GM10248 (cell line): ENCODE data around the gene DUOXA2.

Source experiments
- CTCF ChIA-PET: fragments of 300-600 bp; sonication (Branson Sonifier 250); formaldehyde crosslinking; extraction: SDS; loops from one replicate; lab custom pipeline; 2021; ENCODE audit warnings: antibody characterized with exemption; lab: Yijun Ruan, JAX
- POLR2A ChIA-PET: fragments of 350-650 bp; sonication (Branson Sonifier 250); formaldehyde crosslinking; extraction: SDS; loops from one replicate; lab custom pipeline; 2020; ENCODE audit warnings: antibody characterized with exemption; lab: Yijun Ruan, JAX
- DNase-seq: peaks from one replicate; pipeline ENCODE4 v3.0.0; 2012; ENCODE audit errors: extremely low spot score
- CTCF ChIP-seq: IDR thresholded peaks from 2 replicates; pipeline ENCODE4 v1.5.1; 2012; ENCODE audit warnings: mild to moderate bottlenecking, low read depth; ENCODE audit errors: extremely low read depth, missing control alignments, control extremely low read depth

The DUOXA2 gene

GRCh38 chr15:45151998-45152828 lies 38.1 kb downstream of the DUOXA2 start:
- ChIA-PET POLR2A (interaction anchor here (0.7 kb wide), 1 partner anchor 250 kb away, joined by 6 read pairs; a partner anchor contains a TSS), CTCF (interaction anchor here (1.2 to 4.5 kb wide), 2 partner anchors 10 to 11 kb away, joined by 3 to 27 read pairs; no protein-coding TSS in a partner anchor)
- no peak for TF ChIP-seq CTCF
- DNase-seq = no peak

GRCh38 chr15:45155739-45156138 lies 41.6 kb downstream of the DUOXA2 start:
- no peak for DNase-seq
- ChIA-PET CTCF (interaction anchor here (1.5 to 17.2 kb wide), 6 partner anchors 8 to 301 kb away, joined by 4 to 234 read pairs (median 10); no protein-coding TSS in a partner anchor), POLR2A (interaction anchor here (0.5 to 0.7 kb wide), 3 partner anchors 8 to 32 kb away, joined by 3 read pairs; partner anchors contain the start of gene SHF)
- TF ChIP-seq CTCF = no peak

GRCh38 chr15:45156744-45157455 lies 42.8 kb downstream of the DUOXA2 start:
- no peak for DNase-seq
- ChIA-PET POLR2A (no interaction called here), CTCF (interaction anchor here (1.5 to 17.2 kb wide), 6 partner anchors 13 to 300 kb away, joined by 4 to 234 read pairs (median 8); no protein-coding TSS in a partner anchor)
- no peak for TF ChIP-seq CTCF

GRCh38 chr15:45157974-45158373 lies 43.8 kb downstream of the DUOXA2 start:
- POLR2A ChIA-PET = no interaction called here
- no peak for DNase-seq
- CTCF ChIA-PET = interaction anchor here (0.7 to 17.2 kb wide), 7 partner anchors 11 to 300 kb away, joined by 3 to 234 read pairs (median 4); no protein-coding TSS in a partner anchor
- no peak for TF ChIP-seq CTCF

GRCh38 chr15:45161666-45162065 lies 47.5 kb downstream of the DUOXA2 start:
- POLR2A ChIA-PET = interaction anchor here (0.7 kb wide), 2 partner anchors 210 to 434 kb away, joined by 3 to 6 read pairs; no protein-coding TSS in a partner anchor
- no peak for DNase-seq
- CTCF ChIA-PET = interaction anchor here (0.8 to 17.2 kb wide), 14 partner anchors 12 to 296 kb away, joined by 3 to 234 read pairs (median 5); no protein-coding TSS in a partner anchor
- TF ChIP-seq CTCF = no peak
